Nephron progenitor cell (in vitro differentiated cells): ENCODE data around the gene SIGLEC15.
"Not testable (repeated sequence)": the region's sequence is repeated elsewhere in the genome, so short reads cannot be mapped to it uniquely, and the experiment has no call there.

Experiments used
- DNase-seq: peaks from one replicate; pipeline ENCODE4 v3.0.0; 2021
- H3K27ac Mint-ChIP-seq: 2 replicates; pipeline ENCODE4 v1.8.0; 2021; ENCODE audit warnings: mild to moderate bottlenecking, moderate library complexity, mixed read lengths
- H3K27me3 Mint-ChIP-seq: 2 replicates; pipeline ENCODE4 v1.8.0; 2021; ENCODE audit warnings: mild to moderate bottlenecking, low read depth, mixed read lengths; ENCODE audit not compliant: poor library complexity
- H3K36me3 Mint-ChIP-seq: 2 replicates; pipeline ENCODE4 v1.8.0; 2021; ENCODE audit warnings: low read depth, mixed read lengths
- H3K4me1 Mint-ChIP-seq: 2 replicates; pipeline ENCODE4 v1.8.0; 2021; ENCODE audit warnings: mixed read lengths
- H3K4me3 Mint-ChIP-seq: 2 replicates; pipeline ENCODE4 v1.8.0; 2021; ENCODE audit warnings: mild to moderate bottlenecking, moderate library complexity, mixed read lengths
- H3K9me3 Mint-ChIP-seq: 2 replicates; pipeline ENCODE4 v1.8.0; 2021; ENCODE audit warnings: mild to moderate bottlenecking, moderate library complexity, mixed read lengths
- TF ChIP-seq, protein P1 (sequence below): fragments of 200-600 bp; sonication (generic); IDR thresholded peaks from 2 replicates; pipeline ENCODE4 v1.5.0; 2021; ENCODE audit warnings: antibody characterized with exemption

Gene SIGLEC15

DNA sequence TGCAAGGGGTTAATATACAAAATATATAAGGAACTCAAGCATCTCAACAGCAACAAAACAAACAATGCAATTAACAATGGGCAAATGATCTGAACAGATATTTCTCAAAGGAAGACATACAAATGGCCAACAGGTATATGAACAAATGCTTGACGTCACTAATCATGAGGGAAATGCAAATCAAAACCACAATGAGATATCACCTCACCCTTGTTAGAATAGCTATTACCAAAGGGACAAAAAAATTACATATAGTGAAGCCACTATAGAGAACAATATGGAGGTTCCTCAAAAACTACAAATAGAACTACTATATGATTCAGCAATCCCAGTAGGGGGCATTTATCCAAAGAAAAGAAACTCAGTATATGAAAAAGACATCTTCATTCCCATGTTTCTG, 3.8 kb upstream of the SIGLEC15 start:
- H3K9me3 Mint-ChIP-seq = peaks cover 6% of the 10 kb centered on the region
- TF ChIP-seq, protein P1, sequence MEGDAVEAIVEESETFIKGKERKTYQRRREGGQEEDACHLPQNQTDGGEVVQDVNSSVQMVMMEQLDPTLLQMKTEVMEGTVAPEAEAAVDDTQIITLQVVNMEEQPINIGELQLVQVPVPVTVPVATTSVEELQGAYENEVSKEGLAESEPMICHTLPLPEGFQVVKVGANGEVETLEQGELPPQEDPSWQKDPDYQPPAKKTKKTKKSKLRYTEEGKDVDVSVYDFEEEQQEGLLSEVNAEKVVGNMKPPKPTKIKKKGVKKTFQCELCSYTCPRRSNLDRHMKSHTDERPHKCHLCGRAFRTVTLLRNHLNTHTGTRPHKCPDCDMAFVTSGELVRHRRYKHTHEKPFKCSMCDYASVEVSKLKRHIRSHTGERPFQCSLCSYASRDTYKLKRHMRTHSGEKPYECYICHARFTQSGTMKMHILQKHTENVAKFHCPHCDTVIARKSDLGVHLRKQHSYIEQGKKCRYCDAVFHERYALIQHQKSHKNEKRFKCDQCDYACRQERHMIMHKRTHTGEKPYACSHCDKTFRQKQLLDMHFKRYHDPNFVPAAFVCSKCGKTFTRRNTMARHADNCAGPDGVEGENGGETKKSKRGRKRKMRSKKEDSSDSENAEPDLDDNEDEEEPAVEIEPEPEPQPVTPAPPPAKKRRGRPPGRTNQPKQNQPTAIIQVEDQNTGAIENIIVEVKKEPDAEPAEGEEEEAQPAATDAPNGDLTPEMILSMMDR = no peak
- H3K36me3 Mint-ChIP-seq = no peaks in the 10 kb centered on the region
- no peak overlapping the region for H3K4me3 Mint-ChIP-seq
- peaks cover 13% of the 10 kb centered on the region for H3K4me1 Mint-ChIP-seq
- no peak for DNase-seq
- H3K27ac Mint-ChIP-seq = no peak overlapping the region
- H3K27me3 Mint-ChIP-seq = peaks cover 10% of the 10 kb centered on the region

DNA sequence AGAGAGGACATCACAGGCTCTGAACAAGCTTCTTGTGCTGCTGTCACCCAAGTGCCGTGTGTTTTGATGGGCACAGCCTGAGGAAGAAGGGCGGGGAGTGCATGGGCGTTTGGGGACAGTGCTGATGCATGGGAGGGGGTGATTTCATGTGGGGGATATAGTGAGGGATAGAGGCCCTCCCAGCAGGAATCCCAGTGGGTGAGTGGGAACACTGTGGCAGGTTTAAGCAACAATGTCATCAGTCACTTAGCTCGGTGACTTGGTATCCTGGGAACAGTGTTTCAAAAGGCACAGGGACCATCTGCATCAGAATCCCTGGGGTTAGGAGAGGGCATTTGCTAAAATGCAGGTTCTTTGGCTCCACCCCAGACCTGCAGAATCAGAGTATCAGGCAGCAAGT, 609 bp downstream of the SIGLEC15 start:
- H3K4me3 Mint-ChIP-seq = no peak overlapping the region
- peaks cover 44% of the 10 kb centered on the region for H3K4me1 Mint-ChIP-seq
- no peaks in the 10 kb centered on the region for H3K36me3 Mint-ChIP-seq
- TF ChIP-seq, protein P1 = no peak
- peaks cover 8% of the 10 kb centered on the region for H3K27me3 Mint-ChIP-seq
- H3K27ac Mint-ChIP-seq = no peak overlapping the region
- H3K9me3 Mint-ChIP-seq = no peaks in the 10 kb centered on the region
- DNase-seq = no peak

DNA sequence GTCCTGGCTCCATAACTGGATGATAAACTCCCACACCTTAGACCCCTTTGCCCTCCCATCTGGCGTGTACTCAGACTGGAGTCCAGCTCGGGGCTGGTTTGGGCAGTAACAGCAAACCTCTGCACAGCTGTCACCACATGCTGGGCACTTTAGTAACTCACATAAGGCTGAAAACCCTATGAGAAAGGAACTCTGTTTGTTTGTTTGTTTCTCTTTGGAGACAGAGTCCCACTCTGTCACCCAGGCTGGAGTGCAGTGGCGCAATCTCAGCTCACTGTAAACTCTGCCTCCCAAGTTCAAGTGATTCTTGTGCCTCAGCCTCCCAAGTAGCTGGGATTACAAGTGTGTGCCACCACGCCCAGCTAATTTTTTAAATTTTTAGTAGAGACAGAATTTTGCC, 1.2 kb downstream of the SIGLEC15 start:
- H3K27ac Mint-ChIP-seq, H3K27me3 Mint-ChIP-seq, H3K4me3 Mint-ChIP-seq, H3K9me3 Mint-ChIP-seq, DNase-seq, H3K36me3 Mint-ChIP-seq: not testable (repeated sequence)
- peaks cover 47% of the 10 kb centered on the region for H3K4me1 Mint-ChIP-seq

DNA sequence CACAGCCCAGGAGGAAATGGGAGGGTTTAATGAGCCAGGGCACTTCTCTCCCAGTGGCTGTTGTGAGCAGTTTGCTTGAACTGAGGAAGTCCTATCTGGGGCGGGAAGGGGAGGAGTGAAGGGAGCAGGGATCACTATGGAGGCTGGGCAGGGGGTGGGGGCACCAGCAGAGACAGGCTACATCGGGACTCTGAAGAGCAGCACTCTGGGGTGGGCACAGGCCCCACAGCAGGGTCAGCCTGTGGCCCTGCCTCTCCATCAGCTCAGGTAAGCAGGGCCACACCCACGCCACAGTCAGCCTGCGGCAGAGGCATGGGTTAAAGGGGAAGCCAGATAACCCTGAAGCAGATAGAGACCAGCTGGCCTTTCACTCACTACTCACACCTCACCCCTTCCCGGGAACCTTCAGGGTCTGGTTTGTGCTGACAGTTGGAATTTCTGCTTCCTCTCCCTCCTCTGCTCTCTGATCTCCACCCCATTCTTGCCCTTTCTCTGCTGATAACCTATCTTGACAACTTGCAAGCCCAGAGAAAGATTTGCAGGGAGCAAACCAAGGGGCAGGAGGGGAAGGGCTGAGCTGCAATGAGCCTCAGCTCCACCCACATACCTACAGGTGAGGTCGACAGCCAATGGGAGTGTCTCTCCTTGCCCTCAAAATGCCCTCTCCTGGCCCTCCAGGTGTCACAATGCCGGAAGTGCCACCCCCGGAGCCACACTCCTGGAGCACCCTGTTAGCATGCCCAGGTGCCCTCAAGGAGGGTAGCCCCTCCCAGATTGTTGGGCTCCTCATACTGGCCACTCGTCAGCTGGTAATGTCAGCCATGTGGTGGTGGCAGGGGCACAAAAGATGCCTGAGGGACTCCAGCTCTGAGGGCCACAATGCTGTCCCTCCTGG, 3.7 kb downstream of the SIGLEC15 start:
- TF ChIP-seq, protein P1 = no peak
- H3K27ac Mint-ChIP-seq = peak overlapping the region; percentile 91
- peaks cover 9% of the 10 kb centered on the region for H3K27me3 Mint-ChIP-seq
- H3K9me3 Mint-ChIP-seq = no peaks in the 10 kb centered on the region
- no peaks in the 10 kb centered on the region for H3K36me3 Mint-ChIP-seq
- peaks cover 58% of the 10 kb centered on the region for H3K4me1 Mint-ChIP-seq
- peak overlapping the region; percentile 65 for H3K4me3 Mint-ChIP-seq
- no peak for DNase-seq

DNA sequence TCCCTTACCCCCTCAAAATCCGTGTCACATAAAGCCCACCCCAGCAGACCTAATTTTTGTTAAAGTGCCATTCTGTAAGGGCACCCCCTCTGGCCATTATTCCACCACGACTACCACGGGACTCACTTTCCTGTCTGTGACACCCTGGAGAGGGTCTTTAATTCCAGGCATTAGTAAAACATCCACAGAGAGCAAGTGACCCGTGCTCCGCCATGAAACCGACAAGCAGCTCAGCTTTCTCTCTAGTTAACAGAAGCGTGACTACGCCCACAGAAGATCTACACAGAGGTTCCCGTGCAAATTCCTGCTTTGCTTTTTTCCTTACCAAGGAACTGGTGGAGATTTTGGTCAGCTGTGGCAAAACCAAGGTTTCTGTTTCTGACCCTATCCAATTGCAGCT, 4.4 kb downstream of the SIGLEC15 start:
- no peaks in the 10 kb centered on the region for H3K9me3 Mint-ChIP-seq
- H3K36me3 Mint-ChIP-seq = no peaks in the 10 kb centered on the region
- peaks cover 53% of the 10 kb centered on the region for H3K4me1 Mint-ChIP-seq
- H3K4me3 Mint-ChIP-seq = peak overlapping the region; percentile 31
- peaks cover 15% of the 10 kb centered on the region for H3K27me3 Mint-ChIP-seq
- no peak for DNase-seq
- peak overlapping the region; percentile 43 for H3K27ac Mint-ChIP-seq
- TF ChIP-seq, protein P1 = no peak

- no peaks in the 10 kb centered on the region for H3K36me3 Mint-ChIP-seq
- H3K27me3 Mint-ChIP-seq = peaks cover 26% of the 10 kb centered on the region
- no peak overlapping the region for H3K4me3 Mint-ChIP-seq
- TF ChIP-seq, protein P1 = no peak
- H3K9me3 Mint-ChIP-seq = no peaks in the 10 kb centered on the region
- H3K27ac Mint-ChIP-seq = no peak overlapping the region
- DNase-seq = no peak
- peaks cover 48% of the 10 kb centered on the region for H3K4me1 Mint-ChIP-seq
Measured at GRCh38 chr18:45830917-45831316, 5.4 kb downstream of the SIGLEC15 start.
